ENCODE data around the gene ADARB2.

DNA sequence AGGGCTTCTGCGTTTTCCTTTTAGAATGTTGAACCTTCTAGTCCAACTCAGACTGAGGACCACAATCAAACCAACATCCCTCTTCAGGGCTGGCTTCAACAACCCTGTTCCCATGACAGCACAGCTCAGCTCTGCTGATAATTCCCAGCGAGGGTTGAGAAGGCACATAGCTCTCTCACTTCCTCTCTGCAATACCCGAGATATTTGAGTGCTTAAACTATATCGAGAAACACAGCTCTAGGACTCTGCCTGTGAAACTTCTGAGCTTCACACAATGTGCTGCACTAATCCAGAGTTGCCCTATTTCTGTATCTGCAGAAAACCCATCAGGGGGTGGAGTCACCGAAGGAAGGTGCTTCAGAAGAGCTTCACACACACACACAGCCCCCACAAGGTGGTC is 1.6 kb upstream of the ADARB2 start:
- TF ChIP-seq TAF1 (IDR thresholded peaks at IDR 0.05; ENCODE audit: borderline replicate concordance, insufficient read depth, low read length) = no peak
- TF ChIP-seq, protein P1, sequence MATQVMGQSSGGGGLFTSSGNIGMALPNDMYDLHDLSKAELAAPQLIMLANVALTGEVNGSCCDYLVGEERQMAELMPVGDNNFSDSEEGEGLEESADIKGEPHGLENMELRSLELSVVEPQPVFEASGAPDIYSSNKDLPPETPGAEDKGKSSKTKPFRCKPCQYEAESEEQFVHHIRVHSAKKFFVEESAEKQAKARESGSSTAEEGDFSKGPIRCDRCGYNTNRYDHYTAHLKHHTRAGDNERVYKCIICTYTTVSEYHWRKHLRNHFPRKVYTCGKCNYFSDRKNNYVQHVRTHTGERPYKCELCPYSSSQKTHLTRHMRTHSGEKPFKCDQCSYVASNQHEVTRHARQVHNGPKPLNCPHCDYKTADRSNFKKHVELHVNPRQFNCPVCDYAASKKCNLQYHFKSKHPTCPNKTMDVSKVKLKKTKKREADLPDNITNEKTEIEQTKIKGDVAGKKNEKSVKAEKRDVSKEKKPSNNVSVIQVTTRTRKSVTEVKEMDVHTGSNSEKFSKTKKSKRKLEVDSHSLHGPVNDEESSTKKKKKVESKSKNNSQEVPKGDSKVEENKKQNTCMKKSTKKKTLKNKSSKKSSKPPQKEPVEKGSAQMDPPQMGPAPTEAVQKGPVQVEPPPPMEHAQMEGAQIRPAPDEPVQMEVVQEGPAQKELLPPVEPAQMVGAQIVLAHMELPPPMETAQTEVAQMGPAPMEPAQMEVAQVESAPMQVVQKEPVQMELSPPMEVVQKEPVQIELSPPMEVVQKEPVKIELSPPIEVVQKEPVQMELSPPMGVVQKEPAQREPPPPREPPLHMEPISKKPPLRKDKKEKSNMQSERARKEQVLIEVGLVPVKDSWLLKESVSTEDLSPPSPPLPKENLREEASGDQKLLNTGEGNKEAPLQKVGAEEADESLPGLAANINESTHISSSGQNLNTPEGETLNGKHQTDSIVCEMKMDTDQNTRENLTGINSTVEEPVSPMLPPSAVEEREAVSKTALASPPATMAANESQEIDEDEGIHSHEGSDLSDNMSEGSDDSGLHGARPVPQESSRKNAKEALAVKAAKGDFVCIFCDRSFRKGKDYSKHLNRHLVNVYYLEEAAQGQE (IDR thresholded peaks at IDR 0.05; ENCODE audit: insufficient read depth in 1 of 2, low read depth in 2 of 2, low read length in 2 of 2) = no peak
